Measurements from ENCODE around the gene POLR1F.
"Not testable (repeated sequence)": the region's sequence is repeated elsewhere in the genome, so short reads cannot be mapped to it uniquely, and the experiment has no call there.

Gene POLR1F

GRCh38 chr7:19696926-19697325 lies 11.9 kb downstream of the POLR1F start:
- H3K4me3 Mint-ChIP-seq: no peak overlapping the region
- no peaks in the 10 kb centered on the region for H3K4me1 Mint-ChIP-seq
- H3K9me3 Mint-ChIP-seq: no peaks in the 10 kb centered on the region
- ATAC-seq (no peak), DNase-seq (no peak)
- no peaks in the 10 kb centered on the region for H3K27me3 Mint-ChIP-seq
- no peak overlapping the region for H3K27ac Mint-ChIP-seq

DNA sequence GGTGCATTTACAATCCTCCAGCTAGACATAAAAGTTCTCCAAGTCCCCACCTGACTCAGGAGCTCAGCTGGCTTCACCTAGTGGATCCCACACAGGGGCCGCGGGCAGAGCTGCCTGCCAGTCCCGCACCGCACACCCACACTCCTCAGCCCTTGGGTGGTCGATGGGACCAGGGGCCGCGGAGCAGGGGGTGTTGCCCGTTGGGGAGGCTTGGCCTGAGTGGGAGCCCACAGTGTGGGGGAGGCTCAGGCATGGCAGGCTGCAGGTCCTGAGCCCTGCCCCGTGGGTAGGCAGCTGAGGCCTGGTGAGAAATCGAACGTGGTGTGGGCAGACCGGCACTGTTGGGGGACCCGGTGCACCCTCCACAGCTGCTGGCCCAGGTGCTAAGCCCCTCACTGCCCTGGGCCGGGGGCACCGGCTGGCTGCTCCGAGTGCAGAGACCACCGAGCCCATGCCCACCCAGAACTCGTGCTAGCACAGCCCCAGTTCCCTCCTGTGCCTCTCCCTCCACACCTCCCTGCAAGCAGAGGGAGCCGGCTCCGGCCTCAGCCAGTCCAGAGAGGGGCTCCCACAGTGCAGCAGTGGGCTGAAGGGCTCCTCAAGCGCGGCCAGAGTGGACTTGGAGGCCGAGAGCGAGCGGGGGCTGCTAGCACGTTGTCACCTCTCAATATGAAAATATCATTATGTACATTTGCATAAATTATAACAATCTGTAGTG lies 16.6 kb downstream of the POLR1F start:
- no peaks in the 10 kb centered on the region for H3K4me1 Mint-ChIP-seq
- H3K27ac Mint-ChIP-seq: no peak overlapping the region
- ATAC-seq (peak; percentile 26), DNase-seq (no peak)
- no peaks in the 10 kb centered on the region for H3K9me3 Mint-ChIP-seq
- no peaks in the 10 kb centered on the region for H3K27me3 Mint-ChIP-seq
- no peak overlapping the region for H3K4me3 Mint-ChIP-seq

DNA sequence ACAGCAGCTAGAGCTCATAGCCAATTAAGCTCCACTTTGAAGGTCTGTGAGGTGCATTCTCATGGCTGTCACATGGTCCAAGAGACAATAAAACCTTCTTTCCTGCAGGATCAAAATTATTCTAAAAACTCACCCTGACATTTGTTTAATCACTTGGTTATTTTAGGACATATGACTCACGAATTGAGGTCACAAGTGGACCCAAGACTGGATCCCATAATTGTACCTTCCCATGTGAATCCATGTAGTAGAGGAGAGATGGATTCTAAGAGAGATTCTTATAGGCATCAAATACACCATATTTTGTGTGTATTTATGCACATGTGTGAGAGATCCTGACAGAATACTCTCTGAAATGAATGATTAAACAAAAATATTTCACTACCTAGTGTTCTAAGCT lies 18.1 kb downstream of the POLR1F start:
- Mint-ChIP-seq H3K27ac (no peak overlapping the region), H3K4me3 (no peak overlapping the region), H3K9me3 (peaks cover 0 to 7% of the 10 kb centered on the region in 2 donors), H3K27me3 (no peaks in the 10 kb centered on the region), H3K4me1 (no peaks in the 10 kb centered on the region)
- ATAC-seq (no peak), DNase-seq (no peak)

DNA sequence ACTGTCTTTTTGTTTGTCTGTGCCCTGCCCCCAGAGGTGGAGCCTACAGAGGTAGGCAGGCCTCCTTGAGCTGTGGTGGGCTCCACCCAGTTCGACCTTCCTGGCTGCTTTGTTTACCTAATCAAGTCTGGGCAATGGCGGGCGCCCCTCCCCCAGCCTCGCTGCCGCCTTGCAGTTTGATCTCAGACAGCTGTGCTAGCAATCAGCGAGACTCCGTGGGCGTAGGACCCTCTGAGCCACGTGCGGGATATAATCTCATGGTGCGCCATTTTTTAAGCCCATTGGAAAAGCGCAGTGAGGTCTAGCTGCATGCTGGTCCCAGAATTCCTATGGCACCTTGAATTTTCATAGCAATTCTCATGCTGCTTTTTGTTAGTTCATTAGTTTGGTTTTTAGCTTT lies 19.7 kb downstream of the POLR1F start:
- ATAC-seq: not testable (repeated sequence)

GRCh38 chr7:19681596-19681995 lies 27.2 kb downstream of the POLR1F start:
- H3K4me1 Mint-ChIP-seq: peaks cover 7% of the 10 kb centered on the region
- H3K9me3 Mint-ChIP-seq: peaks cover 7 to 8% of the 10 kb centered on the region in 2 donors
- H3K4me3 Mint-ChIP-seq: no peak overlapping the region
- no peak overlapping the region for H3K27ac Mint-ChIP-seq
- H3K27me3 Mint-ChIP-seq: no peaks in the 10 kb centered on the region
- no peak for ATAC-seq
- DNase-seq: no peak

More for the DNA sequence above, 19.7 kb downstream of the POLR1F start:
- H3K27ac Mint-ChIP-seq, DNase-seq, H3K4me1 Mint-ChIP-seq, H3K9me3 Mint-ChIP-seq, H3K27me3 Mint-ChIP-seq, H3K4me3 Mint-ChIP-seq: not testable (repeated sequence)

- peak; percentile 43 for ATAC-seq
- H3K9me3 Mint-ChIP-seq: peaks cover 0 to 2% of the 10 kb centered on the region in 2 donors
- H3K4me3 Mint-ChIP-seq: peak overlapping the region in 1 of 2 donors; percentile 51
- peaks cover 7% of the 10 kb centered on the region for H3K4me1 Mint-ChIP-seq
- no peaks in the 10 kb centered on the region for H3K27me3 Mint-ChIP-seq
- peak overlapping the region in 1 of 2 donors; percentile 59 for H3K27ac Mint-ChIP-seq
- DNase-seq: no peak
These were observed 31.7 kb downstream of the POLR1F start for GRCh38 chr7:19677180-19677579.

- no peak overlapping the region for H3K4me3 Mint-ChIP-seq
- no peaks in the 10 kb centered on the region for H3K9me3 Mint-ChIP-seq
- no peak for DNase-seq
- no peak overlapping the region for H3K27ac Mint-ChIP-seq
- ATAC-seq: no peak
- peaks cover 7% of the 10 kb centered on the region for H3K4me1 Mint-ChIP-seq
- H3K27me3 Mint-ChIP-seq: no peaks in the 10 kb centered on the region
These were observed 33.0 kb downstream of the POLR1F start for GRCh38 chr7:19675816-19676215.

DNA sequence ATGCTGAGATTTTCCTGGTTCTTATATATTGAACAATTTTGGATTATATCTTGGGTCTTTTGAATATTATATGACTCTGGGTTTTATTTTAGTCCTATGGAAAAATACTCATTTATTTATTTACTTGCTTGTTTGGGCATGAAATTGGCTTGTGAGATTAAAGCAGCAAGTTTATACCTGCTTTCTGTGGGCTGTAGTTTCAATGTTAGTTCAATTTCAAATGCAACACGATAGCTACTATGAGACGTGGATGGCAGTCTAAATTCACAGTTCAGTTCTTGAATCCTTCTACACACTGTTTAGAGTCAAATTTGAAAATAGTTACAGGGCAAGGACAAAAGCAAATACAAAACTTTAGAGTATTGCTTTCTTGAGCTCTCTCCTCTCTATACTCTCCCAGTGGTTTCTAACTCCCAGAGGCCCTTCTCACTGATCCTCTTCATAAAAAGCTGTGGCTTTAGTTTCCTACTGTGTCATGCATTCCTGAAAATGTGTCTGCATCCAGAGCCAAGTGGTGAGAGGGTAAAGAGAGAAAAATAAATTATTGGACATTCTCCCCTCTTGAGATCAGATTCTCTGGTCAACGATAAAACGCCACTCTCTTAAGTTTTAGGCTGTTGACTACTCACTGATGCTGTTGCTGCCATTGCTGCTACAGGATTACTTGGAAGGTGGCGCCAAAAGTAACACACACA lies 34.4 kb downstream of the POLR1F start:
- no peak for DNase-seq
- H3K9me3 Mint-ChIP-seq: no peaks in the 10 kb centered on the region
- H3K27ac Mint-ChIP-seq: no peak overlapping the region
- no peaks in the 10 kb centered on the region for H3K27me3 Mint-ChIP-seq
- no peak for ATAC-seq
- peaks cover 7% of the 10 kb centered on the region for H3K4me1 Mint-ChIP-seq
- no peak overlapping the region for H3K4me3 Mint-ChIP-seq

DNA sequence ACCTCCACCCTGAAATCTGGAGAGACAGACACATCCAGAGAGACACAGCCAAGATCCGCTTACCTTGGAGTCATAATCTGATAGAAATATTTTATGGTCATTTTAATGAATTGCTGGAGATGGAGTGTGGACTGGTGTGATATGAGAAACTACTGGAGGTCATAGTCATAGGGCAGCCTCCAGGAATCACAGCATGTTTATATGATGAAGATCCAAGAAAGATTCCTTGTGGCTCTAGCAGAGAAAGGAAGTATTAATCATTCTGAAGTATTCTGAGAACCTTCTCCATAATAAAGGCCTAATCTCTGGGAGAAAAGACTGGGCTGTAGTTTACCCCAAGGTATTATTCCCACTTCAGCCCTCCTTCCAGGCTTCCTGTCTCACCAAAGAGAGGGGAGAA lies 38.0 kb downstream of the POLR1F start:
- Mint-ChIP-seq H3K27me3 (no peaks in the 10 kb centered on the region), H3K4me1 (no peaks in the 10 kb centered on the region), H3K9me3 (no peaks in the 10 kb centered on the region), H3K27ac (no peak overlapping the region), H3K4me3 (no peak overlapping the region)
- no peak for ATAC-seq
- DNase-seq: no peak

GRCh38 chr7:19665399-19666008 lies 43.3 kb downstream of the POLR1F start:
- DNase-seq: no peak
- Mint-ChIP-seq H3K27me3 (no peaks in the 10 kb centered on the region), H3K9me3 (no peaks in the 10 kb centered on the region), H3K4me3 (no peak overlapping the region), H3K27ac (no peak overlapping the region), H3K4me1 (peaks cover 12% of the 10 kb centered on the region)
- ATAC-seq: no peak

GRCh38 chr7:19663816-19664462 lies 44.9 kb downstream of the POLR1F start:
- no peak overlapping the region for H3K4me3 Mint-ChIP-seq
- peaks cover 12% of the 10 kb centered on the region for H3K27me3 Mint-ChIP-seq
- no peaks in the 10 kb centered on the region for H3K9me3 Mint-ChIP-seq
- peaks cover 12% of the 10 kb centered on the region for H3K4me1 Mint-ChIP-seq
- ATAC-seq (no peak), DNase-seq (no peak)
- peak overlapping the region; percentile 37 to 55 for H3K27ac Mint-ChIP-seq

- ATAC-seq (no peak), DNase-seq (no peak)
- Mint-ChIP-seq H3K4me1 (no peaks in the 10 kb centered on the region), H3K9me3 (peaks cover 0 to 37% of the 10 kb centered on the region in 2 donors), H3K4me3 (no peak overlapping the region), H3K27ac (no peak overlapping the region), H3K27me3 (no peaks in the 10 kb centered on the region)
These were observed 60.0 kb downstream of the POLR1F start for GRCh38 chr7:19648791-19649190.
